Thyroid gland (tissue), 4 donors: ENCODE data around the gene ADAM12. TPM values are rescaled to one million over a fixed set of nuclear protein-coding genes. Genes with fewer than 3 reads are reported as not detected.

ENCODE experiments used
- DNase-seq, 2 donors: peaks; one replicate each; pipeline ENCODE4 v3.0.0-alpha.2; 2019
- H3K27ac ChIP-seq, 3 donors: fragments of 200-600 bp; sonication (generic); 1 replicate in 2 of 3; 2 replicates in 1 of 3; pipeline ENCODE4 v1.5.1; 2016 to 2019; ENCODE audit warnings: mild to moderate bottlenecking in 1 of 3, moderate library complexity in 1 of 3
- H3K27me3 ChIP-seq: fragments of 200-600 bp; sonication (generic); one replicate; pipeline ENCODE4 v1.5.1; 2019
- H3K36me3 ChIP-seq, 2 donors: fragments of 200-600 bp; sonication (generic); one replicate each; pipeline ENCODE4 v1.5.1; 2016 to 2019
- H3K4me1 ChIP-seq, 2 donors: fragments of 200-600 bp; sonication (generic); one replicate each; pipeline ENCODE4 v1.5.1; 2017 to 2019
- H3K4me3 ChIP-seq, 3 donors: fragments of 200-600 bp; sonication (generic); replicated peaks in 1 of 3; 1 replicate in 2 of 3; 2 replicates in 1 of 3; pipeline ENCODE4 v1.5.1; 2016; ENCODE audit warnings: mild to moderate bottlenecking in 1 of 3
- H3K9me3 ChIP-seq: fragments of 200-600 bp; sonication (generic); one replicate; pipeline ENCODE4 v1.5.1; 2017
- POLR2A ChIP-seq, 2 donors: fragments of 450-650 bp; IDR thresholded peaks; one replicate each; pipeline ENCODE4 v1.6.1; 2017; ENCODE audit warnings: antibody characterized with exemption in 2 of 2, mild to moderate bottlenecking in 2 of 2, moderate library complexity in 1 of 2
- WGBS, 2 donors: methylation state at CpG; one replicate each; pipeline ENCODE4 v1.1.5; 2017; 5-methylcytosine and 5-hydroxymethylcytosine counted together
- intact Hi-C: fragments of 100-400 bp; cut with DNase I; formaldehyde crosslinking; loops from one replicate; pipeline ENCODE4 v1.15.1; 2023
- total RNA-seq, 4 donors: library from RNA; depleted of rRNA; stranded (reverse); fragments of >200 nt; gene quantifications; one replicate each; pipeline ENCODE4 v1.2.3, GENCODE V29; 2016
- TF ChIP-seq, protein P1 (sequence below), 6 experiments: fragments of 200-600 bp in 3 of 6; fragments of 450-650 bp in 3 of 6; sonication (generic) in 3 of 6; IDR thresholded peaks; one replicate each; pipeline ENCODE4 v1.5.1; 2016 to 2019; ENCODE audit warnings: antibody characterized with exemption in 6 of 6, mild to moderate bottlenecking in 2 of 6, inconsistent platforms in 1 of 6, moderate library complexity in 1 of 6

ADAM12 gene
- total RNA-seq, 4 donors from 2014 or later = 0.20 to 0.94 (median 0.63) TPM

DNA sequence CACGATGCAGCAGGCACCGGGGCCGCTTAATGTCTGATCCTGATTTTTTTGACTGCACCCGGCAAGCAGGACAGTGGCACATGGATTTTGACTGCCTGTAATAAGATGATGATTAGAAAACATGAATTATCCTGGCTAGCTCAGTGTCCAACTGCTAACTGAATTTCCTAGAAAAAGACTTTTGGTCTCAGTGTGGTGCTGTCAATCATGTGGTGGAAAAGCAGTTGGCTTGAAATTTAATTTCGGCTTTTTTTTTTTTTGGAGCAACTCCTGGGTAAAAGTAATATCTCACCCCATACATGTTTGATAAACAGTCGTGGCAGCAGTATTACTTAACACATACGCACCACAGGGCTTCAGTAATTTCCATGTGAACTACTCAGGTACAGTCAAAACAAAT lies 264.2 kb downstream of the ADAM12 start:
- Histone ChIP-seq H3K27ac (no peak overlapping the region), H3K4me1 (no peaks in the 10 kb centered on the region), H3K36me3 (no peaks in the 10 kb centered on the region), H3K27me3 (no peaks in the 10 kb centered on the region), H3K4me3 (no peak overlapping the region), H3K9me3 (no peaks in the 10 kb centered on the region)
- intact Hi-C loops = no loop called here
- WGBS, 2 donors = 87 to 89% methylated on average over 7 of the region's 7 CpGs
- DNase-seq = no peak
- TF ChIP-seq POLR2A (IDR thresholded peaks at IDR 0.05) = no peak
- TF ChIP-seq, protein P1, sequence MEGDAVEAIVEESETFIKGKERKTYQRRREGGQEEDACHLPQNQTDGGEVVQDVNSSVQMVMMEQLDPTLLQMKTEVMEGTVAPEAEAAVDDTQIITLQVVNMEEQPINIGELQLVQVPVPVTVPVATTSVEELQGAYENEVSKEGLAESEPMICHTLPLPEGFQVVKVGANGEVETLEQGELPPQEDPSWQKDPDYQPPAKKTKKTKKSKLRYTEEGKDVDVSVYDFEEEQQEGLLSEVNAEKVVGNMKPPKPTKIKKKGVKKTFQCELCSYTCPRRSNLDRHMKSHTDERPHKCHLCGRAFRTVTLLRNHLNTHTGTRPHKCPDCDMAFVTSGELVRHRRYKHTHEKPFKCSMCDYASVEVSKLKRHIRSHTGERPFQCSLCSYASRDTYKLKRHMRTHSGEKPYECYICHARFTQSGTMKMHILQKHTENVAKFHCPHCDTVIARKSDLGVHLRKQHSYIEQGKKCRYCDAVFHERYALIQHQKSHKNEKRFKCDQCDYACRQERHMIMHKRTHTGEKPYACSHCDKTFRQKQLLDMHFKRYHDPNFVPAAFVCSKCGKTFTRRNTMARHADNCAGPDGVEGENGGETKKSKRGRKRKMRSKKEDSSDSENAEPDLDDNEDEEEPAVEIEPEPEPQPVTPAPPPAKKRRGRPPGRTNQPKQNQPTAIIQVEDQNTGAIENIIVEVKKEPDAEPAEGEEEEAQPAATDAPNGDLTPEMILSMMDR (IDR thresholded peaks at IDR 0.05) = no peak

GRCh38 chr10:126123466-126123865 lies 264.8 kb downstream of the ADAM12 start:
- 91 to 93% methylated on average over 10 of the region's 10 CpGs for WGBS, 2 donors
- DNase-seq = no peak
- Histone ChIP-seq H3K36me3 (no peaks in the 10 kb centered on the region), H3K9me3 (no peaks in the 10 kb centered on the region), H3K27me3 (no peaks in the 10 kb centered on the region), H3K4me3 (no peak overlapping the region), H3K27ac (no peak overlapping the region), H3K4me1 (no peaks in the 10 kb centered on the region)
- no peak for TF ChIP-seq POLR2A (IDR thresholded peaks at IDR 0.05)
- TF ChIP-seq, protein P1 (IDR thresholded peaks at IDR 0.05) = no peak
- intact Hi-C loops = no loop called here

DNA sequence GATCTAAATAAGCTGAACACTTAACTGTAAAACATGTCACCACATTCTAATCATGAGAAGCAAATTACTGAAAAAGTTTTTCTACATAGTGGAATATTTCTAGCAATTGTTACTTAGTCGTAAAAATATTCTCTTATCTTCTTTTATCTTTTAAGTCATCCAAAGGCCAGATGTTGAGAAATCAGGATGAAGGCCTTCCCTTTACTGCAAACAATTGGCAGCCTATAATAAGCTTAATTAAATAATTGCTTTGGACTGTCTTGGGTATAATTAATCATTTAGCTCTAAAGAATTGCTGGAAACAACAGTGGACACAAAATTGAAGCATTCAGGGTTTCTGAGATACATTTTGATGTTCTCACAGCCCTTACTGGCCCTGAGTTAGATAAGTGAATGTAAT lies 265.4 kb downstream of the ADAM12 start:
- 81 to 84% methylated on average over 1 of the region's 1 CpG for WGBS, 2 donors
- intact Hi-C loops = no loop called here

GRCh38 chr10:126119599-126119998 lies 268.7 kb downstream of the ADAM12 start:
- no peak for DNase-seq
- Histone ChIP-seq H3K27ac (no peak overlapping the region), H3K4me1 (no peaks in the 10 kb centered on the region), H3K4me3 (no peak overlapping the region), H3K27me3 (no peaks in the 10 kb centered on the region), H3K9me3 (no peaks in the 10 kb centered on the region), H3K36me3 (no peaks in the 10 kb centered on the region)
- TF ChIP-seq POLR2A (IDR thresholded peaks at IDR 0.05) = no peak
- TF ChIP-seq, protein P1 (IDR thresholded peaks at IDR 0.05) = no peak
- 76 to 81% methylated on average over 3 of the region's 3 CpGs for WGBS, 2 donors
- intact Hi-C loops = no loop called here

More for the DNA sequence above, 265.4 kb downstream of the ADAM12 start:
- Histone ChIP-seq H3K27ac (no peak overlapping the region), H3K9me3 (no peaks in the 10 kb centered on the region), H3K36me3 (no peaks in the 10 kb centered on the region), H3K4me3 (no peak overlapping the region), H3K4me1 (no peaks in the 10 kb centered on the region), H3K27me3 (no peaks in the 10 kb centered on the region)
- TF ChIP-seq, protein P1 (IDR thresholded peaks at IDR 0.05) = no peak
- TF ChIP-seq POLR2A (IDR thresholded peaks at IDR 0.05) = no peak
- no peak for DNase-seq

GRCh38 chr10:126118476-126118875 lies 269.8 kb downstream of the ADAM12 start:
- intact Hi-C loops = no loop called here
- Histone ChIP-seq H3K27me3 (no peaks in the 10 kb centered on the region), H3K9me3 (no peaks in the 10 kb centered on the region), H3K36me3 (no peaks in the 10 kb centered on the region), H3K4me1 (no peaks in the 10 kb centered on the region), H3K4me3 (no peak overlapping the region), H3K27ac (no peak overlapping the region)
- TF ChIP-seq POLR2A (IDR thresholded peaks at IDR 0.05) = no peak
- TF ChIP-seq, protein P1 (IDR thresholded peaks at IDR 0.05) = no peak
- DNase-seq = no peak
- 90 to 94% methylated on average over 4 of the region's 4 CpGs for WGBS, 2 donors
